ENCODE measurements around the gene DDX46.
A peak's percentile ranks its signal among the peaks of the same experiment; 100 is the strongest.
"Not testable (repeated sequence)": the region's sequence is repeated elsewhere in the genome, so short reads cannot be mapped to it uniquely, and the experiment has no call there.

Gene DDX46, protein sequence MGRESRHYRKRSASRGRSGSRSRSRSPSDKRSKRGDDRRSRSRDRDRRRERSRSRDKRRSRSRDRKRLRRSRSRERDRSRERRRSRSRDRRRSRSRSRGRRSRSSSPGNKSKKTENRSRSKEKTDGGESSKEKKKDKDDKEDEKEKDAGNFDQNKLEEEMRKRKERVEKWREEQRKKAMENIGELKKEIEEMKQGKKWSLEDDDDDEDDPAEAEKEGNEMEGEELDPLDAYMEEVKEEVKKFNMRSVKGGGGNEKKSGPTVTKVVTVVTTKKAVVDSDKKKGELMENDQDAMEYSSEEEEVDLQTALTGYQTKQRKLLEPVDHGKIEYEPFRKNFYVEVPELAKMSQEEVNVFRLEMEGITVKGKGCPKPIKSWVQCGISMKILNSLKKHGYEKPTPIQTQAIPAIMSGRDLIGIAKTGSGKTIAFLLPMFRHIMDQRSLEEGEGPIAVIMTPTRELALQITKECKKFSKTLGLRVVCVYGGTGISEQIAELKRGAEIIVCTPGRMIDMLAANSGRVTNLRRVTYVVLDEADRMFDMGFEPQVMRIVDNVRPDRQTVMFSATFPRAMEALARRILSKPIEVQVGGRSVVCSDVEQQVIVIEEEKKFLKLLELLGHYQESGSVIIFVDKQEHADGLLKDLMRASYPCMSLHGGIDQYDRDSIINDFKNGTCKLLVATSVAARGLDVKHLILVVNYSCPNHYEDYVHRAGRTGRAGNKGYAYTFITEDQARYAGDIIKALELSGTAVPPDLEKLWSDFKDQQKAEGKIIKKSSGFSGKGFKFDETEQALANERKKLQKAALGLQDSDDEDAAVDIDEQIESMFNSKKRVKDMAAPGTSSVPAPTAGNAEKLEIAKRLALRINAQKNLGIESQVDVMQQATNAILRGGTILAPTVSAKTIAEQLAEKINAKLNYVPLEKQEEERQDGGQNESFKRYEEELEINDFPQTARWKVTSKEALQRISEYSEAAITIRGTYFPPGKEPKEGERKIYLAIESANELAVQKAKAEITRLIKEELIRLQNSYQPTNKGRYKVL
- 133 to 184 (median 155) reads per million in 4 experiments for total RNA-seq

DNA sequence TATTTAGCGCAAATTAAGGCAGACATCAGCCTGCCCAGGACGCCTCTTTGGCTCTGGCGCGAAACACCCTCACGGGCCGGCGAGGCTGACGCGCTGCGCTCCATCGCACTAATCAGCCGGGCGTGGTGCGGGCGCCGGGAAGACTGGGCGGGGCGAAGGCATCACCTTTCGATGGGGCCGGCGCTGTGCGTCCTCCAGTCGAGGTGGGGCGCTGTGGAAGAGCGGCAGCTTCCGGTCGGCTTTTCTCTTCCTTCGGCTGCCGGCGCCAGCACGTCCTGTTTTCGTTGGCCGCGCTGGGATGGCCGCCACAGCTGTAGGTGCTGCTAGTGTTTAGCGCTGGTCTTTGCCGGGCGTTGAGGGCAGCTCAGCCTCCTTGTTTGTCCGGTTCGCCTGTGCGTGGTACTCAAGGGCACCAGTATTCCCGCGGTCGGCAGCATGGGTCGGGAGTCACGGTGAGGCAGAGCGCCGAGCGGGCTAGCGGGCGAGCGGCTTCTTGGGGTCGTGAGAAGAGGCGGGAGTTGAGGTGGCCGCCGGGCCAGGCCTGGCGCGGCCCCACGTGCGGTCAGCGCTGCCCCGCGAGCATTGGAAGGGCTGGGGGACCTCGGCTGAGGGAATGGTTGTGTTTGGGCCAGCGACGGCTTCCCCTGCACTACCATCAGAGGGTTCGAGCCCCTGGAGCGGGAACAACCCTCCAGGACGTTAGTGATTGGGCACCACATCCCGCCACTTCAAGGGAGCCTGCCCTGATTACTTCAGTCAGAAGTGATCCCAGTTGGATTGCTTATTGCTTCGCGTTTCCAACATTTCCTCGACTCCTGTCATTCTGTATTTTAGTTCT is at the start of gene DDX46:
Gene DDX46, plus strand, starts transcription at position 276 of the 838 bp plus-strand sequence. Its CDS starts 160 bp downstream, at position 436.
- DNase-seq, result peak; percentile 88

DNA sequence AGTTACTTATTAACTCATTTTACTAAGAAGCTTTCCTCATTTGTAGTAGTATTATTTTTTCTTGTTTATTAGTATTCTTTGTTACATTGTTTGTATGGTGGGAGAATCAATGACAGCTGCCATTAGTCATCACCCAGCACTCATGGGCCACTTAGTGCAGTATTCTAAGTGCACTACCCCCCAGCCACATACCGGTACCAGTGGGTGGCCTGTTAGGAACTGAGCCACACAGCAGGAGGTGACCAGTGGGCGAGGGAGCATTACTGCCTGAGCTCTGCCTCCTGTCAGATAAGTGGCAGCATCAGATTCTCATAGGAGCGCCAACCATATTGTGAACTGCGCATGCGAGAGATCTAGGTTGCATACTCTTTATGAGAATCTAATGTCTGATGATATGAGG is 44.5 kb upstream of the DDX46 start:
- DNase-seq, result no peak

- DNase-seq, result no peak
These were observed 44.0 kb upstream of the DDX46 start for GRCh38 chr5:134714541-134714940.

DNA sequence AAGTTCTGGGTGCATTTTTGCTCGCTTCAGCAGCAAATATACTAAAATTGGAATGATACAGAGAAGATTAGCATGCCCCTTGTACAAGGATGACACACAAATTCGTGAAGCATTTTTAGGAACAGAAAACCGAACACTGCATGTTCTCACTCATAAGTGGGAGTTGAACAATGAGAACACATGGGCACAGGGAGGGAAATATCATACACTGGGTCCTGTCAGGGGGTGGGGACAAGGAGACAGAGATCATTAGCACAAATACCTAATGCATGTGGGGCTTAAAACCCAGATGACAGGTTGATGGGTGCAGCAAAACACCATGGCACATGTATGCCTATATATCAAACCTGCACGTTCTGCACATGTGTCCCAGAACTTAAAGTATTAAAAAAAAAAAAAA is 43.1 kb upstream of the DDX46 start:
- DNase-seq, result not testable (repeated sequence)

DNA sequence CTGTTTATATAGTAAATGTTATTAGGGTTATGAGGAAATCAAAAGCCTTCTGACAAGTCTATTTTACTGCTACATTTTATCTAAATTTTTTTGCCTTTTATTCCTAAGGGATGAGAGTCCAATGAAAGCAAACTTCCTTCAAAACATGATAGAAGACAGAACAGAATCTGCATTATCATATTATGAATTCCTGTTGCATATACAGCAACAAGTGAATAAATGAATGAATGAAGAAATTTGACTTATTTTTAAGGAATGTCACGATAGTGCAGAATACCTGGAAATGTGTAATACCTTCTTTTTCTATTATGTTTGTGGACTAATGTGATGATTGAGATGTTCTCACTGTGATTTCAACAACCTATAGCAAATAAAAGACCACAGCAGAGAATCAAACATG is 33.7 kb upstream of the DDX46 start:
- no peak for DNase-seq

DNA sequence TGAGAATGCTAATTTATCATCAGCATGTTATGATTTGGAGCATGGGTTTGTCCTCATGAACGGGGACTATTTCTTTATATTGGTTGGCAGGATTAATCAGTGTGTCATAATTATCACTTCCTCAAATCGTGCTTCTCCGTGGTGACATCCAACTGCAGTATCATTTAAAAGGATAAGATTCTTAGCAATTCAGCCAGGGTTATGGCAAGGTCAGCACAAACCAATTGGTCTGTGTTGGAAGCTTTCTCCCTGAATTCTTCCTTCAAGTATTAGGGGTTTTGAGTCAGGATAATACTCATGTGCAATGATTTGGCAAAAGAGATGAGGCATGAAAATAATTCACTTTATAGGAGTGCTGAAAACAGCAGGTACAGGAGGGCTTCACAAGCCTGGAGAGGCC is 25.8 kb upstream of the DDX46 start:
- DNase-seq, result no peak

GRCh38 chr5:134735243-134735642 is 23.3 kb upstream of the DDX46 start:
- DNase-seq, result no peak

GRCh38 chr5:134736173-134736812 is 22.3 kb upstream of the DDX46 start:
- DNase-seq, result no peak

GRCh38 chr5:134738133-134738962 is 20.2 kb upstream of the DDX46 start, which contains the start of gene CAMLG:
CAMLG (plus strand) TSS chr5:134738548; CDS start chr5:134738621, 73 bp downstream.
- peak; percentile 93 for DNase-seq

- DNase-seq, result no peak
These were observed 19.5 kb upstream of the DDX46 start for GRCh38 chr5:134738963-134739661.

DNA sequence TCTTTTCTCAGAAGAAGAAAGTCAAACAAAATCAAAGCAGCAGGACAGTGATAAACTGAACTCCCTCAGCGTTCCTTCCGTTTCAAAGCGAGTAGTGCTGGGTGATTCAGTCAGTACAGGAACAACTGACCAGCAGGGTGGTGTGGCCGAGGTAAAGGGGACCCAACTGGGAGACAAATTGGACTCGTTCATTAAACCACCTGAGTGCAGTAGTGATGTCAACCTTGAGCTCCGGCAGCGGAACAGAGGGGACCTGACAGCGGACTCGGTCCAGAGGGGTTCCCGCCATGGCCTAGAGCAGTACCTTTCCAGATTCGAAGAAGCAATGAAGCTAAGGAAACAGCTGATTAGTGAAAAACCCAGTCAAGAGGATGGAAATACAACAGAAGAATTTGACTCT is 17.5 kb upstream of the DDX46 start:
- DNase-seq, result no peak

- DNase-seq, result no peak
These were observed 16.4 kb upstream of the DDX46 start for GRCh38 chr5:134742134-134742533.

GRCh38 chr5:134749415-134749814 is 9.2 kb upstream of the DDX46 start:
- DNase-seq, result no peak

- no peak for DNase-seq
These were observed 439 bp upstream of the DDX46 start for GRCh38 chr5:134758176-134758503.

- DNase-seq, result not testable (repeated sequence)
These were observed 9.1 kb downstream of the DDX46 start for GRCh38 chr5:134767528-134768291.

DNA sequence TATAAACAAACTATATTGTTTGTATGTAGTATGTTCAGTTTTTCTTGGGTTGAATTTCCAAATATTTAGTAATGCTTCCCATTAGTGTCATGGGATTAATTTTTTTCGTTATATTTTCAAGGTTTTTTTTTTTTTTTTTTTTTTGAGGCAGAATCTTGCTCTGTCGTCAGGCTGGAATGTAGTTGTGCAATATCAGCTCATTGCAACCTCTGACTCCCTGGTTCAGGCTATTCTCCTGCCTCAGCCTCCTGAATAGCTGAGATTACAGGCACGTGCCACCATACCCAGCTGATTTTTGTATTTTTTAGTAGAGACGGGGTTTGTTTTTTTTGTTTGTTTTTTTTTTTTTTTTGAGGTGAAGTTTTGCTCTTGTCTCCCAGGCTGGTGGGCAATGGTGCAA is 10.6 kb downstream of the DDX46 start:
- no peak for DNase-seq

GRCh38 chr5:134772461-134773125 is 14.0 kb downstream of the DDX46 start:
- no peak for DNase-seq

GRCh38 chr5:134777366-134777765 is 18.8 kb downstream of the DDX46 start:
- no peak for DNase-seq
